NB4 (cell line): ENCODE data around the gene TMLHE.

Experiments
- POLR2A ChIP-seq: IDR thresholded peaks from 2 replicates; pipeline ENCODE4 v1.6.1; 2011; ENCODE audit warnings: mild to moderate bottlenecking; ENCODE audit not compliant: insufficient read length; ENCODE audit errors: extremely low read depth
- TF ChIP-seq, protein P1 (sequence below): IDR thresholded peaks from one replicate; pipeline ENCODE4 v1.5.1; 2012; ENCODE audit warnings: low read depth, low read length

DNA sequence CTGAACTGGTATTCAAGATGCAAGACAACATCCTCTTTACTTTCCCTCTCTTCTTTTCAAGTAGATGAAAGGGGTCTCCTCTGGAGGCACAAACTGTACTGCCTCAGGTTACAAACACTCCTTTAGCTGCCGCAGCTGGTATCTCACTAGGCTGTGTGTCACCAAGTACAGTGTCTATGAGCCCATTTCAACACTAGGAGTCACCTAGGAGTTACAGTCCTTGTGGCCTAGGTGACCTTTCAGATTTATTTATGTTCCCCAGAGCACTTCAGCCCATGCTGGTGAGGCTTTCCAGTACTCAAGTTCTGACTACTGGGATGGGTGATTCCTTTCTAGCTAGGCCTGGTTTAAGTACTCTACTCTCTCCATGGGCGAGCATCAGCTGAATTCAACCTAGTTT is 32.4 kb upstream of the TMLHE start:
- TF ChIP-seq, protein P1, sequence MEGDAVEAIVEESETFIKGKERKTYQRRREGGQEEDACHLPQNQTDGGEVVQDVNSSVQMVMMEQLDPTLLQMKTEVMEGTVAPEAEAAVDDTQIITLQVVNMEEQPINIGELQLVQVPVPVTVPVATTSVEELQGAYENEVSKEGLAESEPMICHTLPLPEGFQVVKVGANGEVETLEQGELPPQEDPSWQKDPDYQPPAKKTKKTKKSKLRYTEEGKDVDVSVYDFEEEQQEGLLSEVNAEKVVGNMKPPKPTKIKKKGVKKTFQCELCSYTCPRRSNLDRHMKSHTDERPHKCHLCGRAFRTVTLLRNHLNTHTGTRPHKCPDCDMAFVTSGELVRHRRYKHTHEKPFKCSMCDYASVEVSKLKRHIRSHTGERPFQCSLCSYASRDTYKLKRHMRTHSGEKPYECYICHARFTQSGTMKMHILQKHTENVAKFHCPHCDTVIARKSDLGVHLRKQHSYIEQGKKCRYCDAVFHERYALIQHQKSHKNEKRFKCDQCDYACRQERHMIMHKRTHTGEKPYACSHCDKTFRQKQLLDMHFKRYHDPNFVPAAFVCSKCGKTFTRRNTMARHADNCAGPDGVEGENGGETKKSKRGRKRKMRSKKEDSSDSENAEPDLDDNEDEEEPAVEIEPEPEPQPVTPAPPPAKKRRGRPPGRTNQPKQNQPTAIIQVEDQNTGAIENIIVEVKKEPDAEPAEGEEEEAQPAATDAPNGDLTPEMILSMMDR, result no peak
- no peak for TF ChIP-seq POLR2A
